ENCODE results near the gene OR1L1.

Gene OR1L1, protein sequence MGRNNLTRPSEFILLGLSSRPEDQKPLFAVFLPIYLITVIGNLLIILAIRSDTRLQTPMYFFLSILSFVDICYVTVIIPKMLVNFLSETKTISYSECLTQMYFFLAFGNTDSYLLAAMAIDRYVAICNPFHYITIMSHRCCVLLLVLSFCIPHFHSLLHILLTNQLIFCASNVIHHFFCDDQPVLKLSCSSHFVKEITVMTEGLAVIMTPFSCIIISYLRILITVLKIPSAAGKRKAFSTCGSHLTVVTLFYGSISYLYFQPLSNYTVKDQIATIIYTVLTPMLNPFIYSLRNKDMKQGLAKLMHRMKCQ

DNA sequence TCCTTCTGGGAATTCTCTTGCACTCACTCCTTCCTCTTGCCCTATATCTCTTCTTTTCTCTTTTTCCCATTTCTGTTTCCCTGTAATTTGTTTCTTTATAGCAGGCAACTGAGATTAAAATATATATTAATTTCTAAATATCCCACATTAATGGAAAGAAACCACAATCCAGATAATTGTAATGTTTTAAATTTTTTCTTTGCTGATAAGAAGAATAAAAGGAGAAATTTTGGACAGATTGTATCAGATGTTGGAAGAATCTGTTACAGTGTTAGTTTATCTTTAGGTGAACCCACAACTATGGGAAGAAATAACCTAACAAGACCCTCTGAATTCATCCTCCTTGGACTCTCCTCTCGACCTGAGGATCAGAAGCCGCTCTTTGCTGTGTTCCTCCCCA lies at the start of gene OR1L1:
Gene OR1L1, plus strand, starts transcription at position 301 of the 400 bp plus-strand sequence. Its CDS starts 0 bp downstream, at position 301.
- Histone ChIP-seq H3K36me3 (ENCODE audit: insufficient read depth, low read depth, low read length) (no peaks in the 10 kb centered on the region), H3K27me3 (ENCODE audit: insufficient read depth, low read length) (no peaks in the 10 kb centered on the region), H3K9ac (ENCODE audit: low read depth, low read length) (no peak within 1 kb of the TSS), H3K27ac (ENCODE audit: low read length) (no peak within 1 kb of the TSS), H3K4me1 (ENCODE audit: insufficient read depth, low read length) (no peaks in the 10 kb centered on the region), H3K4me3 (ENCODE audit: low read length) (no peak within 1 kb of the TSS; the same call in 1 of the 2 replicates), H3K9me3 (ENCODE audit: insufficient read depth, low read depth, low read length) (peaks cover 90% of the 10 kb centered on the region)

DNA sequence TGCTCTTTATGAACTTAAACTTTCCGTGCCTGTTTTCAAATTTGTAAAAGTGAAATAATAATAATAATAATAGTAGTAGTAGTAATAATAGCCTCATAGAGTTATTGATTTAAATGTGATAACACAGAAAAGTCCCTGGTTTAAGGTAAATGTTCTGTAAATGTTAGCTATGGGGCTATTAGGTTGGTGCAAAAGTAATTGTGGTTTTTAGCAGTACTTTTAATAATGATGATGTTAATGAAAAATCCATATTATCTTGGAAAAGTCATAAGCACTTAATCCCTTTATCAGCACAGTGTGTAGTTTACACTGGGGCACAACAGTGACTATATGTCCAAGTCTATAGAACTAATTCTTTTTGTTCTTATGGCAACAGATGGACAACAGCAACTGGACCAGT lies 47.2 kb upstream of the OR1L1 start, which contains the start of gene OR1Q1:
Gene OR1Q1, plus strand, starts transcription at position 377 of the 400 bp plus-strand sequence. Its CDS starts 0 bp downstream, at position 377.
- Histone ChIP-seq H3K4me3 (ENCODE audit: low read length) (no peak within 1 kb of the TSS), H3K4me1 (ENCODE audit: insufficient read depth, low read length) (no peaks in the 10 kb centered on the region), H3K27me3 (ENCODE audit: insufficient read depth, low read length) (no peaks in the 10 kb centered on the region; the same call in 1 of the 2 replicates), H3K27ac (ENCODE audit: low read length) (no peak within 1 kb of the TSS), H3K36me3 (ENCODE audit: insufficient read depth, low read depth, low read length) (no peaks in the 10 kb centered on the region), H3K9me3 (ENCODE audit: insufficient read depth, low read depth, low read length) (peaks cover 82% of the 10 kb centered on the region), H3K9ac (ENCODE audit: low read depth, low read length) (no peak within 1 kb of the TSS)

DNA sequence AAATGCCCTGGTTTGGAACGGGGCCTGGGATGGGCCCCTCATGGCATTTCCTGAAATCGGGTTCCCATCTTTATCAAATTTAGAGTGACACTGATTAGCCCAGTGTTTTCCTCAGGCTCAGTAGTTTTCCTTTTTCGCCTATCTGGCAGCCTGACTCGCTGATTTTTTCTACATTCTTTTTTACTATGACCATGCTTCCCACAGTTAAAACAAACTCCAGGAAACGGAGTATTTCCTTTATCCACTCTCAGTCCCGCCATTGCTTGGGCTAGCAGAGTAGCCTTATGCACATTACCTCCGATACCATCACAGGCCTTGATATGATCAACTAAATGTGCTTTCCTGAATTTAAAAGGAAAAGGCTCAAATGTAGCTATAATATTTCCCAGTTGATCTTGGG lies 41.5 kb upstream of the OR1L1 start:
- Histone ChIP-seq H3K4me1 (ENCODE audit: insufficient read depth, low read length) (no peaks in the 10 kb centered on the region), H3K36me3 (ENCODE audit: insufficient read depth, low read depth, low read length) (no peaks in the 10 kb centered on the region), H3K4me3 (ENCODE audit: low read length) (no peak overlapping the region), H3K27ac (ENCODE audit: low read length) (no peak overlapping the region), H3K27me3 (ENCODE audit: insufficient read depth, low read length) (no peaks in the 10 kb centered on the region), H3K9ac (ENCODE audit: low read depth, low read length) (no peak overlapping the region), H3K9me3 (ENCODE audit: insufficient read depth, low read depth, low read length) (peaks cover 70% of the 10 kb centered on the region)

DNA sequence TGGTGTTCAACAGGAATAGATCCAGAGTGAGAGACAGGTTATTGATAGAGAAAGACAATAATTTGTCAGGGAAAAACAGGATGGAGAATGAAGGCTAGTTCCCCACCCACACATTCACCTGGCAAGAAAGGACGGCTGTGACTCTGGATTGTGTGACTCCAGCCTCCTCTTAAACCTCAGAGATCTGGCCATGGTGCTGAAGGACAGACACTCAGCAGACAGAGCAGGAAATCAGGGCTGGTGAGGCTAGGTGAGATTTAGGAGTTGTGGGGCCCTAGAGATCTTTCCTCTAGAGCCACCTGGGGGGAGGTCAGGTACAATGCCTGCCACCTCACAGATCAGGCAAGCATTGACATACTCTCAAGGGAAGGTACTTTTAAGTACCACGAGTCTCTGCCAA lies 19.3 kb upstream of the OR1L1 start:
- peaks cover 93% of the 10 kb centered on the region for H3K9me3 ChIP-seq (ENCODE audit: insufficient read depth, low read depth, low read length)
- H3K36me3 ChIP-seq (ENCODE audit: insufficient read depth, low read depth, low read length): no peaks in the 10 kb centered on the region
- H3K27me3 ChIP-seq (ENCODE audit: insufficient read depth, low read length): no peaks in the 10 kb centered on the region
- H3K9ac ChIP-seq (ENCODE audit: low read depth, low read length): no peak overlapping the region
- no peak overlapping the region for H3K4me3 ChIP-seq (ENCODE audit: low read length)
- H3K4me1 ChIP-seq (ENCODE audit: insufficient read depth, low read length): no peaks in the 10 kb centered on the region
- H3K27ac ChIP-seq (ENCODE audit: low read length): no peak overlapping the region

DNA sequence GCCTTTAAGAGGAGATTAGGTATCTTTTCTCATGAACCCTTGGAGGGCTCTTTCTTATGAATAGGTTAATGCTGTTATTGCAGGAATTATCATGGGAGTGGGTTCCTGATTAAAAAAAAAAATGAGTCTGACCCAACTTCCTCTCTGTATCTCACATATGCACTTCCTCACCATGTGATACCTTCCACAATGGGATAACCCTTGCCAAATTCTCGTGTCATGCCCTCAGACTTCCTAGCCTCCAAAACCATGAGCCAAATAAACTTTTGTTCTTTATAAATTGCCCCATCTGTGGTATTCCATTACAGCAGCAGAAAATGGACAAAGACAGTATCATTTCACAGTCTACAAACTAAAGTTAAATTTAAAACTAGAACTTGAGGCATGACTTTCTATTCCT lies 5.1 kb upstream of the OR1L1 start:
- no peak overlapping the region for H3K9ac ChIP-seq (ENCODE audit: low read depth, low read length)
- no peaks in the 10 kb centered on the region for H3K36me3 ChIP-seq (ENCODE audit: insufficient read depth, low read depth, low read length)
- no peak overlapping the region for H3K4me3 ChIP-seq (ENCODE audit: low read length)
- H3K9me3 ChIP-seq (ENCODE audit: insufficient read depth, low read depth, low read length): peaks cover 82% of the 10 kb centered on the region
- H3K27ac ChIP-seq (ENCODE audit: low read length): no peak overlapping the region
- H3K4me1 ChIP-seq (ENCODE audit: insufficient read depth, low read length): no peaks in the 10 kb centered on the region
- H3K27me3 ChIP-seq (ENCODE audit: insufficient read depth, low read length): no peaks in the 10 kb centered on the region

DNA sequence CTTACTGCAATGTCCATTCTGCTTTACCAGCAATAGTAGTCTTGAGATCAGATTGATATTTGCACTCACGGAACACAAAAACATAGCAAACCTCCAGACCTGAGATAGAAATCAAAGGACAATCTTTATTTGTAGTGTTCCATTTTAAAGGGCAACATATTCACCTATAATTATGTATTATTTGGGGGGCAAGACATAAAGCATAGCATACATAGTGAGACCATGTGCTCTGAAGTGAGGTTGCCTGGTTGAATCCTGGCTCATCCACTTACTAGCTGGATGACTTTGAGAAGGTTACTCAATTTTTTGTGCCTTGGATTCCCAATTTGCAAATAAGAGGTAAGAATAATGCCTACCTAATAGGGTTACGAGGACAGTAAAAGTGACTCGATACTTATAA lies 4.0 kb upstream of the OR1L1 start, which contains the start of gene OR1B1:
Gene OR1B1, minus strand, starts transcription at position 101 of the 400 bp plus-strand sequence.
- Histone ChIP-seq H3K4me1 (ENCODE audit: insufficient read depth, low read length) (no peaks in the 10 kb centered on the region), H3K36me3 (ENCODE audit: insufficient read depth, low read depth, low read length) (no peaks in the 10 kb centered on the region), H3K9ac (ENCODE audit: low read depth, low read length) (no peak within 1 kb of the TSS), H3K27ac (ENCODE audit: low read length) (no peak within 1 kb of the TSS), H3K9me3 (ENCODE audit: insufficient read depth, low read depth, low read length) (peaks cover 83% of the 10 kb centered on the region), H3K4me3 (ENCODE audit: low read length) (no peak within 1 kb of the TSS), H3K27me3 (ENCODE audit: insufficient read depth, low read length) (no peaks in the 10 kb centered on the region)

DNA sequence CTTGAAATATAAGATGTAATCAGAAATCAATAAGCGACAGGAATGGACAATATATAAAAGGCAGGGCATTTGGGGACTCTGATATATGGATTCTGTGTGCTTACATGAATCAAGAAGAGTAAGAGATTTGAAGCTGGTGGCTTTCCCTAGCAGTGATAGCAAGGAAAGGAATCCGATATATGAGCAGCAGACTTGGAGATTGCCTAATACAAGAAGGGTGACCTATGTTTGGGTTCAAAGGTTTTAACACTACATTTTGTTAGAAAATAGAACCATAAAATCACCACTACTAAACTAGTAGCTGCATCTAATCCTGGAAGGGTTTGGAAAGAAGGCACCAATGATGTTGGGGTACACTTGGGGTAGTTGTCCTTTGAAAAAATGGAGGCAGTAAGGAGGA lies 11.0 kb downstream of the OR1L1 start:
- Histone ChIP-seq H3K4me1 (ENCODE audit: insufficient read depth, low read length) (no peaks in the 10 kb centered on the region), H3K27me3 (ENCODE audit: insufficient read depth, low read length) (no peaks in the 10 kb centered on the region), H3K9me3 (ENCODE audit: insufficient read depth, low read depth, low read length) (peaks cover 90% of the 10 kb centered on the region)

DNA sequence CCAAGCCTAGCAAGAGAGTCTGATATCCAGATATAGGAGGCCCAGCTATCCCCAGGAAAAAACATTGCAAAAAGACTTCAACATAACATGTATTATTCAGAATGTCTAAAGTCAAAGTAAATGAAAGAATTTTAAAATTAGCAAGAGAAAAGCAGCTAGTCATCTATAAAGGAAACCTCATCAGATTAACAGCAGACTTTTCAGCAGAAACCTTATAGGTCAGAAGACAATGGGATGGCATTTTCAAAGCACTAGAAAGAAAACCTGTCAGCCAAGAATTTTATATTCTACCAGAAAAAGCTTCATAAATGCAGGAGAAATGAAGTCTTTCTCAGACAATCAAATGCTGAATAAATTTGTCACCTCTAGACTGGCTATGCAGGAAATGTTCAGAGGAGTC lies 23.3 kb downstream of the OR1L1 start:
- H3K27me3 ChIP-seq (ENCODE audit: insufficient read depth, low read length): no peaks in the 10 kb centered on the region
- no peak overlapping the region for H3K27ac ChIP-seq (ENCODE audit: low read length)
- H3K4me3 ChIP-seq (ENCODE audit: low read length): no peak overlapping the region
- no peak overlapping the region for H3K9ac ChIP-seq (ENCODE audit: low read depth, low read length)
- no peaks in the 10 kb centered on the region for H3K36me3 ChIP-seq (ENCODE audit: insufficient read depth, low read depth, low read length)
- peaks cover 88% of the 10 kb centered on the region for H3K9me3 ChIP-seq (ENCODE audit: insufficient read depth, low read depth, low read length)
- H3K4me1 ChIP-seq (ENCODE audit: insufficient read depth, low read length): no peaks in the 10 kb centered on the region

More for the DNA sequence above, 11.0 kb downstream of the OR1L1 start:
- Histone ChIP-seq H3K27ac (ENCODE audit: low read length) (no peak overlapping the region), H3K9ac (ENCODE audit: low read depth, low read length) (no peak overlapping the region), H3K36me3 (ENCODE audit: insufficient read depth, low read depth, low read length) (no peaks in the 10 kb centered on the region), H3K4me3 (ENCODE audit: low read length) (no peak overlapping the region)

DNA sequence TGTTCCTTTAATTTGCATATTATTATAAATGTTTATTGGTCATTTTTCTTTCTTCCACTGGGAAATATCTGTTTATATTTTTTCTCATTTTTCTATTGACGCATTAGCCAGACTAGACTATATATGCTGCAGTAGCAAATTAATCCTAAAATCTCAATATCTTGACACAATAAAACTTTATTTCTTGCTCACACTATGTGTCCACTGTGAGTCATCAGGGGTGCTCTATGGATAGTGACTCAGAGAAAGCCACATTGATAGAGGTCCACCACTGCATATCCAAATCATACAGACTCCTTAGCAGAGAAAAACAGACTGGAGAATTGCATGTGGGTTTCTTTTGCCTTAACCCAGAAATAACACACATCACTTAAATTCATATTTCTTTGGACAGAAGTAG lies 34.2 kb downstream of the OR1L1 start:
- Histone ChIP-seq H3K27me3 (ENCODE audit: insufficient read depth, low read length) (no peaks in the 10 kb centered on the region), H3K4me1 (ENCODE audit: insufficient read depth, low read length) (no peaks in the 10 kb centered on the region), H3K36me3 (ENCODE audit: insufficient read depth, low read depth, low read length) (no peaks in the 10 kb centered on the region), H3K9me3 (ENCODE audit: insufficient read depth, low read depth, low read length) (peaks cover 77% of the 10 kb centered on the region), H3K9ac (ENCODE audit: low read depth, low read length) (no peak overlapping the region), H3K4me3 (ENCODE audit: low read length) (no peak overlapping the region), H3K27ac (ENCODE audit: low read length) (no peak overlapping the region)

Measured in iPS-20b (cell line).